ENCODE measurements around the gene THY1. TPM values are rescaled to one million over a fixed set of nuclear protein-coding genes. Genes with fewer than 3 reads are reported as not detected.
"Not testable (repeated sequence)": the region's sequence is repeated elsewhere in the genome, so short reads cannot be mapped to it uniquely, and the experiment has no call there.

Gene THY1
- total RNA-seq, 2 donors from 2014 or later, result 3.3 to 39.7 TPM

DNA sequence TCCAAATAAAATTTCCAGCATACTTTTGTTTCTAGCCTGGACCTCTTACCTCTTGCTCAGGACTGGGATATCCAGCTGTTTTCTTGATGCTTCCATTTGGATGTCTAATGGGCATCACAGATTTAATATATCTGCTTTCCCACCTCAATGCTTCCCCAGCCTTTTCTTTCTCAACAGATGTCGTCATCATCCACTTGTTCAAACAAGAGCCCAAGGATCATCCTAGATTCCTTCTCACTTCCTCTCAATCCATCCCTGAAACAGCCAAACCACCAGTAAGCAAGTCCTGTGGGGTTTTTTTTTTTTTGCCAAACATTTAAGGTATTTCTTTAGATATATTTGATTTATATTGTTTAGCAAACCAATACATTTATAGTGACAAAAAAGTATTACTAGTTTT is 12.5 kb downstream of the THY1 start:
- no peak overlapping the region for H3K27ac ChIP-seq
- no peaks in the 10 kb centered on the region for H3K36me3 ChIP-seq
- H3K4me3 ChIP-seq, result no peak overlapping the region
- DNase-seq (ENCODE audit: low spot score), result no peak
- no peaks in the 10 kb centered on the region for H3K9me3 ChIP-seq
- TF ChIP-seq POLR2A (IDR thresholded peaks at IDR 0.05) (no peak), POLR2AphosphoS5 (IDR thresholded peaks at IDR 0.05) (no peak)
- TF ChIP-seq, protein P1, sequence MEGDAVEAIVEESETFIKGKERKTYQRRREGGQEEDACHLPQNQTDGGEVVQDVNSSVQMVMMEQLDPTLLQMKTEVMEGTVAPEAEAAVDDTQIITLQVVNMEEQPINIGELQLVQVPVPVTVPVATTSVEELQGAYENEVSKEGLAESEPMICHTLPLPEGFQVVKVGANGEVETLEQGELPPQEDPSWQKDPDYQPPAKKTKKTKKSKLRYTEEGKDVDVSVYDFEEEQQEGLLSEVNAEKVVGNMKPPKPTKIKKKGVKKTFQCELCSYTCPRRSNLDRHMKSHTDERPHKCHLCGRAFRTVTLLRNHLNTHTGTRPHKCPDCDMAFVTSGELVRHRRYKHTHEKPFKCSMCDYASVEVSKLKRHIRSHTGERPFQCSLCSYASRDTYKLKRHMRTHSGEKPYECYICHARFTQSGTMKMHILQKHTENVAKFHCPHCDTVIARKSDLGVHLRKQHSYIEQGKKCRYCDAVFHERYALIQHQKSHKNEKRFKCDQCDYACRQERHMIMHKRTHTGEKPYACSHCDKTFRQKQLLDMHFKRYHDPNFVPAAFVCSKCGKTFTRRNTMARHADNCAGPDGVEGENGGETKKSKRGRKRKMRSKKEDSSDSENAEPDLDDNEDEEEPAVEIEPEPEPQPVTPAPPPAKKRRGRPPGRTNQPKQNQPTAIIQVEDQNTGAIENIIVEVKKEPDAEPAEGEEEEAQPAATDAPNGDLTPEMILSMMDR (IDR thresholded peaks at IDR 0.05), result no peak
- WGBS, result 91% methylated on average over 1 of the region's 1 CpG
- H3K4me1 ChIP-seq (replicated peaks), result no peaks in the 10 kb centered on the region
- no peaks in the 10 kb centered on the region for H3K27me3 ChIP-seq (replicated peaks; ENCODE audit: insufficient read depth)
- intact Hi-C loops (cut with DNase I), result no loop called here

- Histone ChIP-seq H3K4me3 (no peak overlapping the region), H3K36me3 (no peaks in the 10 kb centered on the region), H3K27ac (no peak overlapping the region), H3K27me3 (replicated peaks; ENCODE audit: insufficient read depth) (no peaks in the 10 kb centered on the region), H3K4me1 (replicated peaks) (no peaks in the 10 kb centered on the region), H3K9me3 (no peaks in the 10 kb centered on the region)
- intact Hi-C loops (cut with DNase I), result no loop called here
- TF ChIP-seq POLR2A (IDR thresholded peaks at IDR 0.05) (no peak), POLR2AphosphoS5 (IDR thresholded peaks at IDR 0.05) (no peak)
- TF ChIP-seq, protein P1 (IDR thresholded peaks at IDR 0.05), result no peak
- DNase-seq (ENCODE audit: low spot score), result no peak
- WGBS, result 95% methylated on average over 1 of the region's 1 CpG
Measured at GRCh38 chr11:119409731-119410130, 13.2 kb downstream of the THY1 start.

GRCh38 chr11:119406005-119406404 is 17.0 kb downstream of the THY1 start:
- TF ChIP-seq, protein P1 (IDR thresholded peaks at IDR 0.05), result no peak
- no peak for TF ChIP-seq POLR2AphosphoS5 (IDR thresholded peaks at IDR 0.05)
- no peak for TF ChIP-seq POLR2A (IDR thresholded peaks at IDR 0.05)
- no peak overlapping the region for H3K27ac ChIP-seq
- intact Hi-C loops (cut with DNase I), result no loop called here
- no peak for DNase-seq (ENCODE audit: low spot score)
- H3K36me3 ChIP-seq, result no peaks in the 10 kb centered on the region
- H3K27me3 ChIP-seq (replicated peaks; ENCODE audit: insufficient read depth), result no peaks in the 10 kb centered on the region
- H3K4me1 ChIP-seq (replicated peaks), result no peaks in the 10 kb centered on the region
- H3K9me3 ChIP-seq, result no peaks in the 10 kb centered on the region
- H3K4me3 ChIP-seq, result no peak overlapping the region
- 91% methylated on average over 3 of the region's 3 CpGs for WGBS

- intact Hi-C loops (cut with DNase I); H3K4me1 ChIP-seq (replicated peaks); H3K9me3 ChIP-seq; H3K36me3 ChIP-seq; H3K27me3 ChIP-seq (replicated peaks; ENCODE audit: insufficient read depth); H3K27ac ChIP-seq; DNase-seq (ENCODE audit: low spot score); H3K4me3 ChIP-seq: not testable (repeated sequence)
- 76% methylated on average over 6 of the region's 6 CpGs for WGBS
Measured at GRCh38 chr11:119405448-119405847, 17.5 kb downstream of the THY1 start.

DNA sequence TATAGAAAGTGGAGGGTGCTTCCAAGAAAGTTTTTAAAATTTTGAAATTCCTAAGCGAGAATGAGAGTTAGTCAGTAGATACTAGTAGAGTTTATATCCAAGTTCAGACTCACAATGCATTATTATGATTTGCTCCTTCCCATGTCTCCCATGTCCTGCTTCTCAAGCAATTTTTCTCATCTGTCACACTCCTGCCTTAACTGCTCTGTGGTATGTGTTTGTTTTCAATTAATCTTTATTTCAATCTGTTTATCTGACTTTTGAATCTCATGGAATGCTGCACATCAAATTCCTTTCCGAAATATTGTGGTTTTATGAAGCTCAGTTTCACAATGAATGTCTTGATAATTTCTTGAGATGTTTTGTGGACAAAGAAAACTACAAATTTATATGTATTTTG is 18.1 kb downstream of the THY1 start:
- H3K27me3 ChIP-seq (replicated peaks; ENCODE audit: insufficient read depth), result no peaks in the 10 kb centered on the region
- intact Hi-C loops (cut with DNase I), result no loop called here
- H3K4me1 ChIP-seq (replicated peaks), result no peaks in the 10 kb centered on the region
- H3K36me3 ChIP-seq, result no peaks in the 10 kb centered on the region
- no peak overlapping the region for H3K27ac ChIP-seq
- H3K4me3 ChIP-seq, result no peak overlapping the region
- DNase-seq (ENCODE audit: low spot score), result no peak
- no peak for TF ChIP-seq POLR2A (IDR thresholded peaks at IDR 0.05)
- TF ChIP-seq, protein P1 (IDR thresholded peaks at IDR 0.05), result no peak
- TF ChIP-seq POLR2AphosphoS5 (IDR thresholded peaks at IDR 0.05), result no peak
- H3K9me3 ChIP-seq, result no peaks in the 10 kb centered on the region
- WGBS, result 42% methylated on average over 2 of the region's 2 CpGs

Data from prostate gland (tissue), 2 donors.